GM19452 (cell line): ENCODE results near the gene MED27.

Experiments
- ATAC-seq: cut with Tn5 transposase; IDR thresholded peaks from one replicate; pipeline ENCODE4 v1.9.1; 2021; ENCODE audit not compliant: unreplicated experiment

Gene MED27

DNA sequence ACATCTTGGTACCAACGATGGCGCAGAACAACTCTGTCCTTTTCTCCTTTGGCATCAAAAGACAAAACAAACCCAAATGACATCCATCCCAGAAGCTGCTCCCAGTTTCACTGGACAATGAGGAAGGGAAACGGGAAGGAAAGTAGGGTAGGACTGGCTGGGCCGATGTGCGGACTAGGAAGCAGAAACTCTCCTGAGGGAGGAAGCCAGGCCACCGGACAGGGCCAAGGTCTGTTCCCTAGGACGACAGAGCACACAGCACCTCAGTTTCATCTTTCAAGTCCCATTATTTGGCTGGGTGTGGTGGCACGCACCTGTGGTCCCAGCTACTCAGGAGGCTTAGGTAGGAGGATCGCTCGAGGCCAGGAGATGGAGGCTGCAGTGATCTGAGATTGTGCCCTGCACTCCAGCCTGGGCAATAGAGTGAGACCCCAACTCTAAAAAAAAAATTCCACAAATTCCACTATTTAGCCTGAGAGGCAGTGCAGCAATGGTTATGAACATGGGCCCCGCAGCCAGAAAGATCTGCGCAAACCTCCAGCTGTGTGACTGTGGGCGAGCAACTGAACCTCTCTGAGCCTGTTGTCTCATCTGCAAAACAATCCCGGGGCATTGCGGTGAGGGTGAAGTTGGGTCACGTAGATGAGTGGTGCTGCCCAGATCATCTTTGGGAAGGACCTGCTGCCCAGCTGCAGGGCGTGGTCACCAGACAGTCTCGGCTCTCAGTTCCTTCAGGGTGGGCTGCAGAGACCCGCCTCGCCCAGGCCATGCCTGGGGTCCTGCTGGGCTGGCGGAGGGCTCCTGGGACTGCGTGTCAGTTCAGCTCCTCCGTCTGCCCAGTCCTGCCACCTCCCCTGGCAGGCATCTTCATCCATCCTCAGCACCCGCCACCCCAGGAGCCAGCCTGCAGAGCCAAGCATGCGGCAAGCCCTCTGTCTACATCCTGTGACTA, 238.6 kb downstream of the MED27 start:
- ATAC-seq = no peak

DNA sequence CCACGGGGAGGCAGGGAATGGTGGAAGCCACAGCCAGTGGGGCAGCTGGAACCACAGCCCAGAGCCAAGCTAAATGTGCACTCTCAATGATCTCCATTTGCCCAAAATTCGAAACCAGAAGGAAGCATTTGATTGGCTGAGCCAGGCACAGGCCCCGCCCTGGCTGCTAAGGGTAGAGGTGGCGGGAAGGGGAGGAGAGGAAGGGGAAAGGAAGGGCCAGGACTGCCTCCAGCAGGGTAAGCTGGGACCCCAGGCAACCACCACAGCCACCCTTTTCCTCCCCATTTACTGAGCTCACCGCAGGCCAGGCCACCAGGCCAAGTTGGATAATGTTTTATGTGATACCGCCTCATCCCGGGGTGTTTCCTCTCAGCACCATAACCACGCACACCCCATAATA, 239.4 kb downstream of the MED27 start:
- ATAC-seq = no peak

DNA sequence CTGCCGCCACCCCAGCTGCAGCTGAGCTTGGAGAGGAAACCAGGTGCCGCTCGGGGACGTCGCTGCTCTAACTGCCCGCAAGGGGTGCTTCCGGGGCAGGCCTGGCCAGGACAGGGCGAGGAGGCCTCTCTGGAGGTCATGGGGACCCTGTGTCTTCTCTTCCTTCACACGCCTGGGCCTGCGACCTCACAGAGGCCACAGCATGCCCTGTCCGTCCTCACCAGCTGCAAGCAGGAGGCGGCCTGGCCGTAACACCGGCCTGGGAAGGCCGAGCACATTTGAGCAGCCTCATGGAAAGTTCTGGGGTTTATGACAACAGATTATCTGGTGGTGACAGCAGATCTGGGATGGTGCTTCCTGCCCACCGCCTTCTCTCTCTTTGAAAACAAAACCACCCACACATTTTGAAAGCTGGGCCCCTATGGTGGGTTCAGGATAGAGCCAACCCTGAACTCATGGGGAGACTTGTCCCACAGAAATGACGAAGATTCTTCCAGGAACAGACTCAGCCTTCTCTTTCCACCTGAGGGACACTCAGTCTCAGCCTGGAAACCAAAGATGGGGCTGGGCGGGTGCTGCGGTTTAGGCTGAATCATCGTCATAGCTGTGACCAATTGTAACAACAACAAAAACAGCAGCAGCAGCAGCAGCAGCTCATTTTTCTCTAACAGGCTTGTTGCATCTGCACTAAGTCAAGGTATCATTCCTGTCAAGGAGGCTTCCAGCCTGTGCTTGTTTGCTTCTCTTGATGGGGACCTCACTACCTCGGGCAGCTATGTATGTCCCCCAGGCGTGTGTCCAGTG, 240.2 kb downstream of the MED27 start:
- no peak for ATAC-seq

DNA sequence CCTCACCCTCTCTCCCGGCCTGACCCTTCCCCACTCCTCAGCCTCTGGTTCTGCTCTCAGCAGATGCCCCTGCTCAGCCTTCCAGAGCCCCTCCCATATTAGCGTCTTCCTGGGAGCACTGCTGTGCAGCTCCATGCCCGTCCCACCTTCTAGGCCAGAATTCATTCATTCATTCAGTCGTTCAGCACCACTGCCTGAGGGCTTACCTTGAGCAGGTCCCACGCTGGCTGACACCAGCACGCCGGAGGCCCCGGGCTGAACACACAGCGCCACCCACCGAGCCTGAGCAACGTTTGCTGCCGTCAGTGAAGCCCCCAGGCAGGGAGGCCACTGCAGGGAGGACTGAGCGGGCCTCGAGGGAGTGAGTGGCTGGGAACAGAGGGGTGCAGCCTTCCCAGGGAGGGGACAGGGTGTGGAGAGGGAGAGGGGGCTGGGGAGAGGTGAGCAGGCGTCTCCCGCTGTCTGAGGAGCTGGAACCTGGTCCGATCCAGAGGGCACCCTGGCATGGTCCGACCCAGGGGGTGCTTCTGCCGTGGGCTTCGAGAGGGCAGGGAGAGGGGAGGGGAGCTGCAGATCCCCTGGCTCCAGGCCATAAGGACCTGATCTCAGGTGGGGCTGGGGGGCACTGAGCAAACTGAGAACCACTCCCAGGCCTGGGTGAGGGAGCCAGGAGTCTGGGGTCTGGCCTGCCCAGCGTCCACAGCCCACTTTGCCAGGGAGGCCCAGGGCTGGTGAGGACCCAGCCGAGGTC, 241.0 kb downstream of the MED27 start:
- no peak for ATAC-seq

DNA sequence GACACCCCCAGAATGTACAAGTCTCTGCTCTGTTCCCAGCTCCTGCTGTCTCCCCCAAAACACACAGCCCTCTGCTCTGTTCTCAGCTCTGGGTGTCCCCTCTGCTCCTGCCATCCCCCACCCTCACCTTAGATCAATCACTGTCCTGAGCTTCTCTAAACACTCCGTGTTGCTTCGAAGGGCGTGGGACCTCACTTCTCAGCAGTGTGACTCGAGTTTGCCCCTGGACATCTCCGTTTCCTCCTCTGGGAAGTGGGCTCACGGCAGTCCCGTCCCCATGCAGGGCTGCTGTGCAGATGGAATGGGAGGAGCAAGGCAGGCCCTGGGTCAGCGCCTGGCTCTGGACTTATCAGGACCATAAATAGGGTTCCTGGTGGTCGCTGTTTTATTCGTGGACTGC, 241.8 kb downstream of the MED27 start:
- ATAC-seq = no peak

DNA sequence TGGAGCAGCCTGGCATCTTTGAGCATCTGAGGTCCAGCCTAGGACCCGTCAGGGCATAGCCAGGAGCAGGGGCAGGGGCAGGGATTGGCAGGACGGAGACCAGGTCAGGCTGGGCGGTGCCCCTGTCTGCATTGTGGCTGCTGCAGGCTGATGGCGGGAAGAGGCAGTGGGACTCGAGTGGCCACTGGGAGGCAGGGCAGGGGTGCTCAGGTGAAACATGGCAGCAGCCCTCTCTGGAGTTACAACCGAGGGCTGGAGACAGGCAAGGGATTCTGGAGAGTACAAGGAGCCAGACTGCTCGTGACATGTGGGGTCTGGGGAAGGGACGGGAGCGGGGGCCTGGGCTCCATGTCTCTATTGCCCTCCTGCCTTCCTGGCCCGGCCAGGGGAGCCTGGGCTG, 242.4 kb downstream of the MED27 start:
- no peak for ATAC-seq

DNA sequence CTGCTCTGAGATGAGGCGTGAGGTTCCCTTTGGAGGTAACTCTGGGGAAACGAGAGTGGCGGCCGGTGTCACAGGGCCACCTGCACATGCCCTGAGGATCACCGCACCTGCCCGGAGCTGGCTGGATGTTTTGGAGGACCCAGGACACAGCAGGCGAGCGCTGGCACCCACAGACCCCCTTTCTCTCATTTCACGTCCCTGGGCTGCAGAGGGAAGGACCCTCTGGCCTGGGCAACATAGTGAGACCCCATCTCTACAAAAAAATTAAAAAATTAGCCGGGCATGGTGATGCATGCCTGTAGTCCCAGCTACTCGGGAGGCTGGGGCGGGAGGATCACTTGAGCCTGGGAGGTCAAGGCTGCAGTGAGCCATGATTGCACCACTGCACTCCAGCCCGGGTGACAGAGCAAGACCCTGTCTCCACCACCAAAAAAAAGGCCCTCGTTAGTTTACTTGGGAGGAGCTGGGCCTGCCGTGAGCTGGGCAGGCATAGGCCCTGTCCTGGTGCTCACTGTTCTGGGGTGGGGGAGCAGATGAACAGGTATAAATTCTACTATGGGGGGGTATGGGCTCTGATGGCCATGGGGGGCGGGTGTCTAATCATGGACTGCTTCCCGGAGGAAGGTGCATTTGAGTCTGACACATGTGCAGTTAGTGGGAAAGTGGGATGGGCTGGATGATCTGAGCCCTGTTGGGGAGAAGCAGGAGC, 242.9 kb downstream of the MED27 start:
- ATAC-seq = no peak

DNA sequence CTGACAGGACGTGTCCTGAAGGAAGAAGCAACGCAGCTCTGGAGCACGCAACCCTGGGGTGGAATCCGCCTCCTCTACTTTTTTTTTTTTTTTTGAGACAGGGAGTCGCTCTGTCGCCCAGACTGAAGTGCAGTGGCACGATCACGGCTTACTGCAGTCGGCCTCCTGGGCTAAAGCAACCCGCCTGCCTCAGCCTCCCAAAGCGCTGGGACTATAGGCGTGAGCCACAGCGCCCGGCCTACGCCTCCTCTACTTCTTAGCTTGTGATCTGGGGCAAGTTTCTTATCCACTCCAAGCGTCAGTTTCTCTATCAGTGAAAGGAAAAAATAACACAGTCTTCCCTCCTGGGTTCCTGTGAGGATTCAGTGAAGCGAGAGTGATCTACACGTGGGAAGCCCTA, 243.6 kb downstream of the MED27 start:
- ATAC-seq = no peak

DNA sequence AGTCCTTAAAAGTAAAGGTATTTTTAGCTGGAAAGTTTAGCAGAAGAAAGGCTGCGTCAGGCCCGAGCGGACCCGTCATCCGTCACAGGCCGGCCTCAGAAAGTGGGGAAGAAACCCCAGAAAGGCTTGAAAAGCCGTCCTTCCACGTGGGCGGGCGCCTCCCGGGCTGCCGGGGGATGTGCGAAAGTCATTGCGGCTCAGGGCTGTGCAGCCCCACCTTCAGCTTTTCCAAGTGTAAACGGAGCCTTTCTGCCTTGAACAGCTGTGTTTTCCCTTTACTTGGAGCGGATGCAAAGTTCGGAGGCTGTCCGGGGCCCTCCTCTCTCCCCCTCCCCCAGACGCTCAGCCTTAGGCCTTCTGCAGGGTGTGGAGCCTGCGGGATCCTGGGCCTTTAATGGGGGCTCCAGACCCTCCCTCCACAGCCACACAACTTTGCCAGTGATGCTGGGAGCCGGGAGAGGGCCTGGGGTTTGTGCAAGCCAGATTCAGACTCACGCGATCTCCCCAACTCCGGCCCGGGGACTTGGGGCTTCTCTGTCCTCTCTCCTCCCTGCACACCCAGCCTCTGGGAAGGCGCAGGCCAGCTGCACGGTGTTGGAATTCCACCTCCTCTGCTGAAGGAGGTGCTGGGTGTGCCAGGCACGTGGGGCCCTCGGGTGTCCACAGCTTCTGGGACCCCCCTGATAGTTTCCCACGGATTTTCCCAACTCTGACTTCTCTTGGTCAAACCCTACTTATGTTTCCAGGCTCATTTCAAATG, 244.3 kb downstream of the MED27 start:
- no peak for ATAC-seq

DNA sequence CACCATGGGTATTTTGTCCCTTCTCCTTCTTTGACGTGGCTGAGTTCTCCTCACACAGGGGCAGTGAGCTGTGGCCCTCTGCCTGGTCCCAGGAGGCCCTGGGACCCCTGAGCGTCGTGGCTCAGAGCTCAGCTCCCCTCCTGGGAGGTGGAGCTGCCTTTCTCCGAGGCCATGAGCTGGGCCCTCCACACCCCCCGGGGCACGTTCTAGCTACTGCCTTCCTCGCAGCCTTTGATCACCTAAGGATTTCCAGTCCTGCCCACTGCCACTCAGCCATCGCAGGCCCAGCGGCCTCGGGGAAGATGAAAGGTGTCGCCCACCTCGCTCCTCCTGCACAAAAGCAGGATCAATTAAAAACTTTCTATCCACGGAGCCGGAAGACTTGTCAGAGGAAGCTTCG, 244.9 kb downstream of the MED27 start:
- ATAC-seq = no peak

DNA sequence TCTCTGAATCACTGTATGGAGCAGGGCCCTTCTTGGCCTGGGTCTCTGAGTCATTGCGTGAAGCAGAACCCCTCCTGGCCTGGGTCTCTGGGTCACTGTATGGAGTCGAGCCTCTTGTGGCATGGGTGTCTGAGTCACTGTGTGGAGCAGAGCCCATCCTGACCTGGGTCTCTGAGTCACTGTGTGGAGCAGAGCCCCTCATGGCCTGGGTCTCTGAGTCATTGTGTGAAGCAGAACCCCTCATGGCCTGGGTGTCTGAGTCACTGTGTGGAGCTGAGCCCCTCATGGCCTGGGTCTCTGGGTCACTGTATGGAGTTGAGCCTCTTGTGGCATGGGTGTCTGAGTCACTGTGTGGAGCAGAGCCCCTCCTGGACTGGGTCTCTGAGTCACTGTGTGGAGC, 245.8 kb downstream of the MED27 start:
- no peak for ATAC-seq

DNA sequence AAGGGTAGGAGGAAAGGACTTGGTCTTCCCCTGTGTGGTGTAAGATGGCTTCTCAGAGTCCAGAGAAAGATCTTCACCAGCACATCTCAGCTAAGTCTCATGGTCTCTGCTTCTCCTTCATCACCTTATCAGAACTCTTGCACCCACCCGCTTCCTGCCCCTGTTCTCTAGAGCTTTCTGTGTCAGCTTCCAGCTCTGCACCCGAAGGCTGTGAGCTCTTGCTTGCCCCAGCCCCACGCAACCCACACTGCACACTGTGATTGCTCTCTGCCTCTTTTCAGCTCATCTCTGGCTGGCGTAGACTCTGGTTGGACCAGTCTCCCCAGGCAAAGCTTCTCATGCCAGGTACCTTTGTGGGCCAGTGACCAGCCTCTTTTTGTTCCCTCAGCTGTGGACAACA, 246.6 kb downstream of the MED27 start:
- no peak for ATAC-seq

DNA sequence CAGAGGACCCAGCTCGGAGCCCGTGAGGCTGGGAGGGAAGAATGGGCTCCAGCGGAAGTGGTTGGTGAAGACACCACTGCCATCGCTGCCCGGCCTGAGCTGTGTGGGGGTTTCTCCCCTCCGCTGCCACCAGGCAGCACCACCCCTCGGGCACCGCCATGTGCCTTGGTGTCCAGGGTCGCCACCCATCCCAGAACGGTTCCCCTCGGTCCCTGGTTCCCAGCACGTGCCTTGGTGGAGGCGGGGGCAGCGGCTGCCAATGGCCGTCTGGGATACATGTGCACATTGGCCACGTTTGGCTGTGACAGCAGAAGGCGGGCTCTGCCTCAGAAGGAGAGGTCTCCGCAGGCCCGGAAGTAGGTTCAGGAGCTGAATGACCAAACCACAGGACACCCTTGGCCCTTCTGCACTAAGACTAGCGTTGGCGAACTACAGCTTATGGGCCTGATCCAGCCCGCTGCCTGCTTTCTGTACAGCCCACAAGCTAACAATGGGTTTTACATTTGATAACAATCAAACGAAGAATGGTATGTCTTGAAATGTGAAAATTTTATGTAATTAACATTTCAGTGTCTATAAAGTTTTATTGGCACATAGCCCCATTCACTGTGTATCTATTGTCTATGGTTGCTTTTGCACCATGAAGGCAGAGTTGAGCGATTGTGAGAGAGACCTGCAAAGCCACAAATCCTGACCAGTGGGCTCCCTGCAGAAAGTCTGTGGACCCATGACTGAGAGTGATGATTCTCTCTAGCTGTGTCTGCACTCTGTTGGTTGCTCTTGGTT, 248.1 kb downstream of the MED27 start:
- ATAC-seq = no peak

DNA sequence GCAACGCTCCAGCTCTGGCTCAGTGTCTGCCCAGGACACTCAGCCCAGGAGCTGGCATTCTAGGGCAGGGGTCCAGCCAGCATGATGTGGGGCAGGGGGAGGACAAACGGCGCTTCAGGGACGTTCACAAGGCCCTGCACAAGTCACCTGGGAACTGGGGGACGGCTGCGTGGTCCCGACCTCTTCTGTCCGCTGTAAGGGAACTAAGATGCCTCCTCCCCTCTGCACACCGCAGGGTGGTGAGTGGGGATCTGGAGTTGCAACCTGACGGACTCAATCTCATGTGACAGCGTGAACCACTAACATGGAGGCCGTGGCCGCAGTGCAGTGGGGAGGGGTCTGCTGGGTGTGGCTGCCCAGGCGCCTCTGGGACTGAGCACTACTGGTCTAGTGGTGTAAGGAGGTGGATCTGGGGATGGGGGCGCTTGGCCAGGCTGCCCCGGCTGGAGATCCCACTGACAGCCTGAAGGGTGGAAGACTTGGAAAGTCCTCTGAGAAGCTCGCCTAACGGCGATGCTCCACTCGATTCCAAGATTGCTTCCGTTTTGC, 251.8 kb downstream of the MED27 start:
- no peak for ATAC-seq

DNA sequence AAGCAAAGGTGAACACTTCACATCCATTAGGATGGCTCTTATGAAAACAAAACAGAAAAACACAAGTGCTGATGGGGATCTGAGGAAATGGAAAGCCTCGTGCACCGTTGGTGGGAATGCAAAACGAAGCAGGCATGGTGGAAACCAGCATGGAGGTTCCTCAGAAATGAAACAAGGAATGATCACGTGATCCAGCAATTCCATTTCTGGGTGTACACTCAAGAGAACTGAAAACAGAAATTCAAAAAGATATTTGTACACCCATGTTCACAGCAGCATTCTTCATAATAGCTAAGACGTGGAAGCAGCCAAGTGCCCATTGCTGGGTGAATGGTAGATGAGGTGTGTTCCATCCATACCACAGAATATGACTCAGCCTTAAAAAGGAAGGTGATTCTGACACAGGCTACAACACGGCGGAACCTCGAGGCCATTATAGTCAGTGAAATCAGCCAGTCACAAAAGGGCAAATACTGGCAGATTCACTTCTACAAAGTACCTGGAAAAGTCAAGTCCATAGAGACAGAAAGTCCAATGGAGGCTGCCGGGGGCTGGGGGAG, 252.6 kb downstream of the MED27 start:
- no peak for ATAC-seq

DNA sequence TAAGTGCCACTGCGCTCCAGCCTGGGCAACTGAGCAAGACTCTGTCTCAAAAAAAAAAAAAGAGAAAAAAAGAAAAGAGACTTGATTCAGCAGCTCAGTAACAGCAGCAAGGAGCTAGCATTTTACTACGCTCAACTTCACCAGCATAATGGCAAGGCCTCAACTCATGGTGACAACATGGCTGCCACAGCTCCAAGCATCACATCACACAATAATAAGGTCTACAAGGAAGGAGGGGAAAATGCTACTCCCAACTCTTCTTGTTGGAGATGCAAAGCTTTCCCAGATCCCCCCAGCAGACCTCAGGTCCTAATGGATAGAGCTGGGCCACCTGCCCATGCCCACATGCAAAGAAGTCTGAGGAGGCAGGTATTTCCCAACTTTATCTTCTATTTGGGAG, 253.6 kb downstream of the MED27 start:
- ATAC-seq = no peak

DNA sequence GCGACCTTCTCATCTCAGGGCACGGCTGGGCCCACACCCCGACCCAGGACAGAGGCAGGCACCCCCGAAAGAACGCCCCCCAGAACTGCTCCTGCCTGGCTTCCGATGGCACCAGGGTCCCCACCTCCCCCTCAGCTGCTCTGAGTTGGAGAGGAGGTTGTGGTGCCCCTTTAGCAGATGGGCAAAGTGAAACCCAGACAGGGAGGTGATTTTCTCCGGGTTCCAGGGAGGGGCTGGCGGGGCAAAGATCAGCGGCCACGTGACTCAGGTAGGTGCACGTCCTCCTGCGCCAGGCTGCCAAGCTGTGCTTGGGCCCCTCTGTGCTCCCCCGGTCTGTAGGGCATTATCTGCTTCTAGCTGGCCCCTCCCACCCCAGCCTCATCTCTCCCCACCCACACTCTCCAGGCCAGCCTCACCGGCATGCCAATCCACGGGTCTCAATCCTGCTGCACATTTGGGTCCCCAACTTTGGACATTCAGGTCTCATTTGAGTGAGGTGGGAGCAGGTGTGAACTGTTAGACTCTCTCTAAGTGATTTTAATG, 254.6 kb downstream of the MED27 start:
- ATAC-seq = no peak

DNA sequence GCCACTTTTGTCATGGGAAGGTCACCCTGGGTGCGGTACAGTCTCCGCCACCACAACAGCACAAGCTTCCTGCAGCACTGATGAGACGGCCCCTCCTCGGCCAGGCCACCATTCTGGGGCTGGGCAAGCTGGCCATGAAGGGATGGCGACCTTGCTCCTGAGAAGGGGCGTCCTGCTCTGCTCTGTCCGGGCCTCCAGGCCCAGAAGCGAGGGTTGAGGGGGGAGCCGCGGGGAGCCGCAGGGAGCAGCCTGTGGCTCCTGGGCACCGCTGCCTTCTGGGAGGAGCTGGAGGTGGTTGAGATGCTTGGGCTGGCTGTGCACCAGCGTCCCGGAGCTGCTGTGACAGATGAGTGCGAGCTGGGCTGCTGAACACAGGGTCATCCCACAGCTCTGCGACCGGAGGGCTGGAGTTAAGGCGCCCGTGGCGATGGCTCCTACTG, 255.5 kb downstream of the MED27 start:
- no peak for ATAC-seq
